Embryonic facial prominence (tissue), 1 donor: ENCODE measurements around the gene FASTK.

ENCODE experiments used
- DNase-seq: peaks from one replicate; pipeline ENCODE4 v3.0.0-alpha.2; 2016; ENCODE audit errors: extremely low spot score

FASTK gene

GRCh38 chr7:151099486-151100211, 19.0 kb upstream of the FASTK start:
- no peak for DNase-seq

- DNase-seq = no peak
Observed at GRCh38 chr7:151095828-151096475, 15.3 kb upstream of the FASTK start.

- no peak for DNase-seq
Observed at GRCh38 chr7:151095123-151095797, 14.7 kb upstream of the FASTK start.

- no peak for DNase-seq
Observed at GRCh38 chr7:151094675-151095074, 14.1 kb upstream of the FASTK start.

GRCh38 chr7:151093748-151094147, 13.1 kb upstream of the FASTK start:
- no peak for DNase-seq

GRCh38 chr7:151091988-151092387, 11.4 kb upstream of the FASTK start:
- DNase-seq = no peak

- no peak for DNase-seq
Observed at GRCh38 chr7:151091431-151091830, 10.8 kb upstream of the FASTK start.

- DNase-seq = no peak
Observed at GRCh38 chr7:151091003-151091402, 10.4 kb upstream of the FASTK start.

GRCh38 chr7:151089893-151090730, 9.5 kb upstream of the FASTK start:
- no peak for DNase-seq

GRCh38 chr7:151088856-151089699, 8.5 kb upstream of the FASTK start:
- no peak for DNase-seq

GRCh38 chr7:151088019-151088855, 7.6 kb upstream of the FASTK start:
- no peak for DNase-seq

GRCh38 chr7:151087245-151088018, 6.8 kb upstream of the FASTK start:
- no peak for DNase-seq

GRCh38 chr7:151086802-151087244, 6.2 kb upstream of the FASTK start:
- no peak for DNase-seq

- no peak for DNase-seq
Observed at GRCh38 chr7:151085691-151086620, 5.3 kb upstream of the FASTK start, which contains the start of gene AGAP3. TSS of gene AGAP3 (plus strand) at chr7:151086475. CDS start at chr7:151086742, 267 bp downstream.

GRCh38 chr7:151085329-151085690, 4.7 kb upstream of the FASTK start:
- no peak for DNase-seq

GRCh38 chr7:151083824-151084160, 3.2 kb upstream of the FASTK start:
- DNase-seq = no peak

GRCh38 chr7:151083071-151083823, 2.6 kb upstream of the FASTK start, which contains the start of gene TMUB1:
TSS of gene TMUB1 (minus strand) at chr7:151083493. CDS start at chr7:151082563, 930 bp downstream.
- DNase-seq = no peak
